Fibroblast of lung (primary cell): ENCODE results near the gene TSPAN16. TPM values are rescaled to one million over a fixed set of nuclear protein-coding genes. Genes with fewer than 3 reads are reported as not detected.
"Not testable (repeated sequence)": the region's sequence is repeated elsewhere in the genome, so short reads cannot be mapped to it uniquely, and the experiment has no call there.

Source experiments
- DNase-seq, 2 donors: peaks; one replicate each; pipeline versions ENCODE4 v3.0.0 to v3.0.0-alpha.2; 2010; ENCODE audit warnings: low read depth in 2 of 2
- H2AFZ ChIP-seq: 2 replicates; pipeline ENCODE4 v1.5.1; 2012; ENCODE audit warnings: low read length, control low read depth, inconsistent platforms
- H3K27ac ChIP-seq: 2 replicates; pipeline ENCODE4 v1.5.1; 2011; ENCODE audit warnings: low read length, control low read depth; ENCODE audit not compliant: insufficient read depth
- H3K27me3 ChIP-seq: 2 replicates; pipeline ENCODE4 v1.5.1; 2011; ENCODE audit warnings: mild to moderate bottlenecking, low read length; ENCODE audit not compliant: control insufficient read depth, insufficient read depth
- H3K36me3 ChIP-seq: 2 replicates; pipeline ENCODE4 v1.5.1; 2011; ENCODE audit warnings: low read length; ENCODE audit not compliant: control insufficient read depth, insufficient read depth
- H3K4me1 ChIP-seq: 2 replicates; pipeline ENCODE4 v1.5.1; 2011; ENCODE audit warnings: low read length; ENCODE audit not compliant: control insufficient read depth, insufficient read depth; ENCODE audit errors: extremely low read depth
- H3K4me2 ChIP-seq: 2 replicates; pipeline ENCODE4 v1.5.1; 2011; ENCODE audit warnings: low read length, control low read depth; ENCODE audit not compliant: insufficient read depth; ENCODE audit errors: extremely low read depth
- H3K4me3 ChIP-seq, 4 experiments: fragments of 200-600 bp in 1 of 4; sonication (generic) in 1 of 4; replicated peaks in 1 of 4; 2 replicates each; pipeline ENCODE4 v1.5.1; 2011 to 2016; ENCODE audit warnings: low read length in 4 of 4, low read depth in 3 of 4, mild to moderate bottlenecking in 3 of 4, control low read depth in 2 of 4, inconsistent platforms in 1 of 4, mixed read lengths in 1 of 4; ENCODE audit not compliant: insufficient read depth in 1 of 4; ENCODE audit errors: control extremely low read depth in 1 of 4
- H3K79me2 ChIP-seq: 2 replicates; pipeline ENCODE4 v1.5.1; 2012; ENCODE audit warnings: mild to moderate bottlenecking, low read length, inconsistent platforms; ENCODE audit not compliant: control insufficient read depth, insufficient read depth
- H3K9ac ChIP-seq: 2 replicates; pipeline ENCODE4 v1.5.1; 2011; ENCODE audit warnings: mild to moderate bottlenecking, low read length, control low read depth; ENCODE audit not compliant: insufficient read depth
- H3K9me3 ChIP-seq: 2 replicates; pipeline ENCODE4 v1.5.1; 2012; ENCODE audit warnings: low read depth, low read length; ENCODE audit not compliant: control insufficient read depth, insufficient read depth
- H4K20me1 ChIP-seq: 2 replicates; pipeline ENCODE4 v1.5.1; 2011; ENCODE audit warnings: low read length; ENCODE audit not compliant: control insufficient read depth, insufficient read depth; ENCODE audit errors: extremely low read depth
- CTCF ChIP-seq, 2 donors: IDR thresholded peaks in 1 of 2; conservative IDR thresholded peaks in 1 of 2; 1 replicate in 1 of 2; 2 replicates in 1 of 2; pipeline ENCODE4 v1.5.1; 2011 to 2012; ENCODE audit warnings: low read length in 2 of 2, control low read depth in 1 of 2, inconsistent platforms in 1 of 2, low read depth in 1 of 2, mild to moderate bottlenecking in 1 of 2
- EZH2 ChIP-seq: IDR thresholded peaks from 2 replicates; pipeline ENCODE4 v1.5.1; 2012; ENCODE audit warnings: low read length, control low read depth, mild to moderate bottlenecking; ENCODE audit errors: missing control alignments
- polyA plus RNA-seq, 2 donors: library from polyadenylated mRNA; depleted of rRNA in 1 of 2; stranded (reverse) in 1 of 2; unstranded in 1 of 2; fragments of >200 nt; gene quantifications; 2 replicates each; pipeline ENCODE4 v1.2.1, GENCODE V29; 2011 to 2012; ENCODE audit warnings: missing spikeins in 1 of 2
- total RNA-seq: library from RNA; depleted of rRNA; stranded (reverse); fragments of >200 nt; gene quantifications from 2 replicates; pipeline ENCODE4 v1.2.1, GENCODE V29; 2014

TSPAN16 gene
- total and polyA plus RNA-seq, 2 donors (not counting 1 experiment from before 2014, with no cell fraction given), result not detected

- no peak for DNase-seq
- H3K27ac ChIP-seq, result no peak overlapping the region
- no peaks in the 10 kb centered on the region for H3K79me2 ChIP-seq
- H3K36me3 ChIP-seq, result no peaks in the 10 kb centered on the region
- H4K20me1 ChIP-seq, result no peaks in the 10 kb centered on the region
- no peaks in the 10 kb centered on the region for H3K9me3 ChIP-seq
- no peak overlapping the region for H3K4me3 ChIP-seq
- no peak overlapping the region for H3K4me2 ChIP-seq
- no peak overlapping the region for H3K9ac ChIP-seq
- no peak overlapping the region for H2AFZ ChIP-seq
- H3K4me1 ChIP-seq, result no peaks in the 10 kb centered on the region
- H3K27me3 ChIP-seq, result peaks cover 3% of the 10 kb centered on the region
- TF ChIP-seq EZH2, result no peak
- TF ChIP-seq CTCF (conservative IDR thresholded peaks at IDR 0.05 in 1 of 2, IDR thresholded peaks at IDR 0.05 in 1 of 2; ENCODE audit: low read depth in 1 of 2, low read length in 2 of 2), result no peak
Measured at GRCh38 chr19:11306337-11306736, 10.4 kb downstream of the TSPAN16 start.

GRCh38 chr19:11320278-11320995 lies 24.5 kb downstream of the TSPAN16 start:
- H3K36me3 ChIP-seq, H4K20me1 ChIP-seq, DNase-seq, H3K27me3 ChIP-seq, H3K4me3 ChIP-seq, H3K4me2 ChIP-seq, H3K9ac ChIP-seq, H2AFZ ChIP-seq, H3K27ac ChIP-seq, H3K79me2 ChIP-seq, H3K9me3 ChIP-seq: not testable (repeated sequence)
- H3K4me1 ChIP-seq, result peaks cover 14% of the 10 kb centered on the region

- no peak overlapping the region for H3K4me2 ChIP-seq
- DNase-seq, result no peak
- no peak overlapping the region for H3K4me3 ChIP-seq
- no peak overlapping the region for H2AFZ ChIP-seq
- TF ChIP-seq EZH2, result no peak
- TF ChIP-seq CTCF (conservative IDR thresholded peaks at IDR 0.05 in 1 of 2, IDR thresholded peaks at IDR 0.05 in 1 of 2; ENCODE audit: low read depth in 1 of 2, low read length in 2 of 2), result no peak
- H4K20me1 ChIP-seq, result no peaks in the 10 kb centered on the region
- H3K27me3 ChIP-seq, result no peaks in the 10 kb centered on the region
- H3K9ac ChIP-seq, result no peak overlapping the region
- H3K4me1 ChIP-seq, result peaks cover 14% of the 10 kb centered on the region
- no peaks in the 10 kb centered on the region for H3K36me3 ChIP-seq
- H3K9me3 ChIP-seq, result no peaks in the 10 kb centered on the region
- no peak overlapping the region for H3K27ac ChIP-seq
- H3K79me2 ChIP-seq, result no peaks in the 10 kb centered on the region
Measured at GRCh38 chr19:11321191-11322126, 25.5 kb downstream of the TSPAN16 start.
